Measurements from ENCODE around the gene FBXL5.
"Not testable (repeated sequence)": the region's sequence is repeated elsewhere in the genome, so short reads cannot be mapped to it uniquely, and the experiment has no call there.

Gene FBXL5

GRCh38 chr4:15651676-15652075 lies 3.5 kb downstream of the FBXL5 start:
- no peak for DNase-seq (ENCODE audit: low spot score)

- DNase-seq (ENCODE audit: low spot score): peak; percentile 38
These were observed 5.1 kb downstream of the FBXL5 start for GRCh38 chr4:15649914-15650545.

GRCh38 chr4:15648600-15648999 lies 6.6 kb downstream of the FBXL5 start:
- DNase-seq (ENCODE audit: low spot score): no peak

DNA sequence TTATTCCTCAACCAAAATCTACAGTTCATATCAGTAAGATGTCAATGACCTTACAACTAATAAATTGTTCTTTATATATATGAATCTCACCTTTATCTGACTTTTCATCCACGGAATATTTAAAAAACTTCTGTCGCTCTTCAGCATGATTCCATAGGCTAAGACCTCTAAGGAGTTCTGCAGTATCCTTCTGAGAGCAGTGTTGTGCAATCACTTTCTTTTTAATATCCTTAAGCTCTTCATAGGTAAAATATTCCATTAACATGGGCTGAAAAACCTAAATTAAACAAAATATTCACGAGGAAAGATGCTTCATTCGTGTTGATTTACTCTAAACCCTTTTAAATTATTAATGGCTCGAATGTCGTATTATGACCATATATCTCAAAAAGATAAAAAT lies 16.7 kb downstream of the FBXL5 start:
- no peak for DNase-seq (ENCODE audit: low spot score)

GRCh38 chr4:15636818-15637217 lies 18.3 kb downstream of the FBXL5 start:
- DNase-seq (ENCODE audit: low spot score): no peak

- not testable (repeated sequence) for DNase-seq (ENCODE audit: low spot score)
These were observed 37.8 kb downstream of the FBXL5 start for GRCh38 chr4:15617407-15617806.

- DNase-seq (ENCODE audit: low spot score): not testable (repeated sequence)
These were observed 40.3 kb downstream of the FBXL5 start for GRCh38 chr4:15614891-15615290.

DNA sequence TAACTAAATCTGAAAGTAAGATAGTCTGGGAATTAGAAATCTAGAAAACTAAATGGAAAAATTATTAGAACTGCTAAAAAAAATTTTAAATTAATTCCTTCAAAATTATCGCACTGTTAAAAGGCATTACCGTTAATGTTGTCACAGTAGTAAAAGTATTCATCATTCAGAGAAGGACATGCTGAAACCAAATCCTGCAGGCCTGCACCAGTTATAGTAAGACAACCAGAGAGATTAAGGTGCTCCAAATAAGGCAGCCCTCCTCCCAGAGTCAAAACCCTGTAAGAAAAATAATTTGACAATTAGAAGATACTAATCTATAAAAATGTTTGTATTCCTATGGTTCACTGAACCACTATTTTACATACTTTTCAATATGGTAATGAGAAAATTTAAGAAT lies 43.0 kb downstream of the FBXL5 start:
- DNase-seq (ENCODE audit: low spot score): no peak

DNA sequence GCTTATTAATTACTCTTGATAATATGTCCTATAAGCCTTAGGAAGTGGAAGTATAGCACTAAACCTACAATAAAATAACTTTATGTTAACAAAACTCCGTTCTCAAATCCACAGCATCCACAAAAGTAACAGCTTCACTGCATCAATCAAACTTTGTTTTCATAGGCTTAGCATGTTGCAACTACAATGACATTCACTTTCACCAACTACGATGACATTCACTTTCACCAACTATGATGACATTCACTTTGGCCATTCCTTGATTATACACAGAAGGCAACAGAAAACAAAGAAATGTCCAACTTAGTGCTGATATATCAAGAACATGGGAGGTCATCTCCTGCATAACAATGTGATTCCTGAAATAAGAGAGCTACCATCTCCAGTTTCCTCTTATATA lies 44.3 kb downstream of the FBXL5 start:
- DNase-seq (ENCODE audit: low spot score): no peak

DNA sequence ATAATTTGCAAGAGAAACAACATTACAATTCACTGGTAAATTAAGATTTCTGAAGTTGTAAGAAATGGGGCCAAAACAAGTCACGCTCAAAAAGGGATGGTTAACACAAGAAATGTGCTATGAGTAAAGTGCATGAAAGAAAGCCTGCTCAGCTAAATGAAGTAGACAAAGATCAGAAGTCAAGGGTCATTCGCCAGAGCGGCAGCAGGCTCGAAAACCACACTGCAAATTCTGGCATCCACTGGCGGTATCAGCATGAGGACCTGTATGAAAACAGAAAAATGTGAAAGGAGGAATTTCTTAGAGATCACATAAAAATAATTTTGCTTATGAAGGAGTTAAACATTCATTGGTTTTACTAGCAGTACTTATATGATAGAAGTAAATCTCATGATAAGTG lies 49.6 kb downstream of the FBXL5 start:
- DNase-seq (ENCODE audit: low spot score): no peak

DNA sequence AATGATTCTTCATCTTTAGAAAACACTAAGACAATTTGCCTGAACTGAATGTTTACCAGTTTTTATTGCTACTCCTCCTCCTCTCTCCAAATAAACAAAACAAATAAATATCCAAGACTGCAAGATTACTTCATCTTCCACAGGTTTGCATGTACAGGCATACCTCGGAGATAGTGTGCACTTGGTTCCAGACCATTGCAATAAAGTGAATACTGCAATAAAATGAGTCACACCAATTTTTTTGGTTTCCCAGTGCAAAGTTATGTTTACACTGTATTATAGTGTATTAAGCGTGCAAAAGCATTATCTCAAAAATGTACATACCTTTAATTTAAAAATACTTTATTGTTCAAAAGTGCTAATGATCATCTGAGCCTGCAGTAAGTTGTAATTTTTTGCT lies 53.3 kb downstream of the FBXL5 start:
- DNase-seq (ENCODE audit: low spot score): no peak

DNA sequence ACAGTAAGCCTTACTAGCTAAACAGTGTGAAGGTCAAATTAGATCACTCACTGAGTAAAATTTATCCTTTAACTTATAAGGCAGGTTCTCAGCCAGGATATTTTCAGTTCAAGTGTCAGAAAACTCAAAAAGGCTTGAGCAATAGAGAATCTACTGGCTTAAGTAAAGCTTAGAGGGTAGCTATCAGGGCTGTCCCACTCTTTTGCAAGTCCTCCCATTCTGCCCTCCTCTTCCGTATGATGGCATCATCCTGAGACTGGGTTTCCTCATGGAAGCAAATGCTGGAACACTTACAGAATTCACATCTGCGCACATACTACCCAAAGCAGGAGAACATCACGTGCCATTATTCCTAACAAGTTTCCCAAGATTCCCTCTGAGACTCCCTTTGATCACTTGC lies 55.0 kb downstream of the FBXL5 start:
- no peak for DNase-seq (ENCODE audit: low spot score)

DNA sequence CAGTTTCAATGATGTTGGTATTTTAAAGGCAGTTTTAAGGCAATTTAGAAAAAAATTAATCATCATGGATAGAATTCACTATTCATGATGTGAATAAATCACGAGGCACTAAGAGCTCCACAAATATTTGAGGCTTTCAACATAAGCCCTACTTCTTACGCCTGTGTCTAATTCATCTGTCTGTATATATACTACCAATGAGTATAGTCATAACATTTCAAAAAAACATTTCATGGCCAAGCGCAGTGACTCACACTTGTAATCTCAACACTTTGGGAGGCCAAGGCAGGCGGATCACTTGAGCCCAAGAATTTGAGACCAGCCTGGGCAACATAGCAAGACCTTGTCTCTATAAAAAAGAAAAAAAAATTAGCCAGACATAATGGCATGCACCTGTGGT lies 56.5 kb downstream of the FBXL5 start:
- no peak for DNase-seq (ENCODE audit: low spot score)

- DNase-seq (ENCODE audit: low spot score): no peak
These were observed 62.4 kb downstream of the FBXL5 start for GRCh38 chr4:15592799-15593198.

GRCh38 chr4:15587649-15588048 lies 67.5 kb downstream of the FBXL5 start:
- no peak for DNase-seq (ENCODE audit: low spot score)

GRCh38 chr4:15586066-15586465 lies 69.1 kb downstream of the FBXL5 start:
- no peak for DNase-seq (ENCODE audit: low spot score)

- no peak for DNase-seq (ENCODE audit: low spot score)
These were observed 69.8 kb downstream of the FBXL5 start for GRCh38 chr4:15585331-15585730.

- no peak for DNase-seq (ENCODE audit: low spot score)
These were observed 70.4 kb downstream of the FBXL5 start for GRCh38 chr4:15584785-15585184.

- peak; percentile 22 for DNase-seq (ENCODE audit: low spot score)
These were observed 77.6 kb downstream of the FBXL5 start for GRCh38 chr4:15577508-15577907.

DNA sequence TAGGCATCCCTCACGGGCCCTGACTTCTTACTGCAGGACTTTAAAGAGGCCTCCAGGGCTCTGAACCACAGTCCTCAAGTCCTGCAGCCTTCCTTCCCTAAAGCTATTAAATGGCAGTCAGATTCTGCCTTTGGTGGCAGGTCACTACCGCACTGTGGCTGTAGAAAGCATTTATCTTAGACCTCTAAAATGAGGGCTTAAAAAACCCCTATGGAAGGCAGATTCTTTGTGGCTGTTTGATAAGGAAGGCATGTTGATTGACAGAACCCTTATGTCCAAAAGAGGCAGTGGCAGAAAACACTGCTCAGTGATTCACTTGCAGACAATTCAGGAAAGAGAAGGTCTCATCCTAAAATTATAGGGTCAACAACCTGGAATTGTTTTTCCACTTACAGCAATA lies 79.2 kb downstream of the FBXL5 start:
- DNase-seq (ENCODE audit: low spot score): no peak

DNA sequence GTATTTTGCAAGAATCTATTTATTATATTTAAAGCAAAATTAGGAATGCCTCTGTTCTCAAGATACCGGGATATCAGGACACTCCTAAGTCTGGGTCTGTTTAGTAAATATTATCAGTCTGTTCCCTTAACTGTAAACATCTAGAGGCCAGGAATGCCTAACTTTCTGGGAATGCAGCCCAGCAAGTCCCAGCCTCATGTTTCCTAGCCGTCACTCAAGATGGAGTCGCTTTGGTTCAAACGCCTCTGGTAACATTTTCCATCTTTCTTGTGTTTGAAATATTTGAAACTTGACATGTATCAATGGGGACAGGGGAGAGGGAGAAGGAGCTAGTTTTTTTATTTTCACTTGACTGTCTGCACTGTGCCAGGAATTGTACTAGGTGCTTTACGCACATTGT lies 85.4 kb downstream of the FBXL5 start:
- no peak for DNase-seq (ENCODE audit: low spot score)

DNA sequence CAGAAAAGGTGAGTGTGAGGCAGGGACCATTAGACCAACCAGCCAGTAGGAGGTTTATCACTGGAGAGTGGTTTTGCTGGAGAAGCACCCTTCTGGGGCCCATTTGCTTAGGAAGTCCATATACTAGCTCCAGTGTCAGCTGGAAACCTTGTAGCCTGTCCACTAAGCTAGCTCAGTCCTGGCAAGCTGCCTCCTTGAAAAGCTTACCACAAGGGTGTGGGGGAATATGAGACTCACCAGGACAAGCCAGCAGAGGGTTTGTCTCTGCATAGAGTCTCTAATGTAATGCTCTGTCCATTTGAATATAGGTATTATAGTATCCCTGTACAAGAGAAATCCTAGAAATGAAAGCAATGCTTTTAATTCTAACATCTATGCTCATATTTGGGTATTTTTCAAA lies 86.3 kb downstream of the FBXL5 start:
- DNase-seq (ENCODE audit: low spot score): no peak

DNA sequence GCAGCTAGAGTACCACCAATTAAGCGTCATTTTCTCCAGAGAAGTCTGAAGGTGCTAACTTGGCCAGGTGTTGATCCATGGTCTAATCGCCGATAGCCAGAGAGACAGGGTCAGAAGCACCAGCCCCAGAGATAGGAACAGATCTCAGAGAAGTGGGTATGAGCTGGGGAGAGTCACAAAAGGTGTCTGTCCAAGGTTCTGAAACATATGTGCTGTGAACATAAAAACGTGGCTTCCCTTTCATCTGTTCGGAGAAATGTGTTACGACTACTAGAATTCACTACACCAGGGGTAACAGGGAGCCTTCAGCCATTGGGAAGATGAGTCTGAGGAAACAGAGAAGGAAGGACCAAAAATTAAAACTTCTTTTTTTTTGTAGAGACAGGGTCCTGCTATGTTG lies 91.3 kb downstream of the FBXL5 start:
- DNase-seq (ENCODE audit: low spot score): no peak

- DNase-seq (ENCODE audit: low spot score): no peak
These were observed 92.5 kb downstream of the FBXL5 start for GRCh38 chr4:15562623-15563022.

DNA sequence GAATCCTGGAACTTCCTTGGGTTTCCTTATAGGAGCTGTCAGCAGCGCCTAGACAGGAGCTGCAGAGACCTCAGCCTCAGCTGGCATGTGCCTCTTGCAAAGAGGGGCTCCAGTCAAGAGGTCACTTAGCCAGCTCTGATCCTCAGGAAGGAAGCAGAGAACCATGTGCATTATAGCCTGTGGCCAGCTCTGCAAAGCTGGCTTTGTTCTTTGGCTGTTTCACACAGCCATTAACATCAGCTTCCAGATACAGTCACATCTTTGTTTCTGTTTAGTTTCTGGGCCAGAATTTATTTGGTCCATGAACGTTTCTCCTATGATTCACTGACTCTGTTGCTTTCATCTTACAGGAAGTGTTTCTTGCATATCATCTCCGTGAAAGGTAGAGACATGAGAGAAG lies 93.0 kb downstream of the FBXL5 start:
- no peak for DNase-seq (ENCODE audit: low spot score)
